HG02678 (cell line): ENCODE data around the gene PHF21A.

Experiments used
- ATAC-seq: cut with Tn5 transposase; IDR thresholded peaks from one replicate; pipeline ENCODE4 v1.9.1; 2021; ENCODE audit warnings: mild to moderate bottlenecking, moderate library complexity; ENCODE audit not compliant: unreplicated experiment

The PHF21A gene

GRCh38 chr11:45889555-45889954, 231.7 kb downstream of the PHF21A start:
- no peak for ATAC-seq

GRCh38 chr11:45887587-45887986, 233.7 kb downstream of the PHF21A start:
- ATAC-seq = no peak

GRCh38 chr11:45886816-45887520, 234.3 kb downstream of the PHF21A start:
- ATAC-seq = no peak

GRCh38 chr11:45885921-45886721, 235.1 kb downstream of the PHF21A start:
- ATAC-seq = no peak

GRCh38 chr11:45885274-45885920, 235.9 kb downstream of the PHF21A start, which contains the start of gene MAPK8IP1:
Gene MAPK8IP1 (plus strand): TSS chr11:45885651. CDS start chr11:45885821, 170 bp downstream.
- peak; percentile 76 for ATAC-seq

DNA sequence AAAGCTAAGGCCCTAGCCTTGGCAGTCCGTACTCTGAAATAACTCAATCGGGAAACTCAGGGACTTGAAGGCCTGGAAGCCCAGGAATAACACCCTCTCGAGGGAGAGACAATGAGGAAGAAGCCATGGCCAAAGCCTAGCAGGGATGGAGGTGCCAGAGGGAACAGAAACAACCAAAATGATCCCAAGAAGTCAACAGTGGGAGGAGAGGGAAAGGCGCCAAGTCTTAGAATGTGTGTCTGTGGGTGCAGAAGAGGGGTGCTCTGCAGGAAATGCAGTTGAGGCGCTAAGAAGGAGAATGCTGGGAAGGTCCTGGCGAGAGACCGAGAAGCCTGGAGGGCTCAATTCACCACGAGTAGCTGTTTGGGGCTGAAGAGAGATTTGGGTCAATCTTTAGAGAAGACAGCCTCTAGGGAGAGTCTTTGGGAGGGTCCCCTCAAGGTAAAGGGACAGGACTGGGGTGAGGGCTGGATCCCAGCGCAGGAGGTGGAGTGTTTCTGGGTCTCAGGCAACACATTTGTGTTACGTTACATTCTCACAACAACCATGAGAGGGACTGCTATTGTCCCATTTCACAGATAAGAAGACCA, 236.6 kb downstream of the PHF21A start:
- ATAC-seq = no peak
